ENCODE measurements around the gene DNMBP.

The DNMBP gene, protein sequence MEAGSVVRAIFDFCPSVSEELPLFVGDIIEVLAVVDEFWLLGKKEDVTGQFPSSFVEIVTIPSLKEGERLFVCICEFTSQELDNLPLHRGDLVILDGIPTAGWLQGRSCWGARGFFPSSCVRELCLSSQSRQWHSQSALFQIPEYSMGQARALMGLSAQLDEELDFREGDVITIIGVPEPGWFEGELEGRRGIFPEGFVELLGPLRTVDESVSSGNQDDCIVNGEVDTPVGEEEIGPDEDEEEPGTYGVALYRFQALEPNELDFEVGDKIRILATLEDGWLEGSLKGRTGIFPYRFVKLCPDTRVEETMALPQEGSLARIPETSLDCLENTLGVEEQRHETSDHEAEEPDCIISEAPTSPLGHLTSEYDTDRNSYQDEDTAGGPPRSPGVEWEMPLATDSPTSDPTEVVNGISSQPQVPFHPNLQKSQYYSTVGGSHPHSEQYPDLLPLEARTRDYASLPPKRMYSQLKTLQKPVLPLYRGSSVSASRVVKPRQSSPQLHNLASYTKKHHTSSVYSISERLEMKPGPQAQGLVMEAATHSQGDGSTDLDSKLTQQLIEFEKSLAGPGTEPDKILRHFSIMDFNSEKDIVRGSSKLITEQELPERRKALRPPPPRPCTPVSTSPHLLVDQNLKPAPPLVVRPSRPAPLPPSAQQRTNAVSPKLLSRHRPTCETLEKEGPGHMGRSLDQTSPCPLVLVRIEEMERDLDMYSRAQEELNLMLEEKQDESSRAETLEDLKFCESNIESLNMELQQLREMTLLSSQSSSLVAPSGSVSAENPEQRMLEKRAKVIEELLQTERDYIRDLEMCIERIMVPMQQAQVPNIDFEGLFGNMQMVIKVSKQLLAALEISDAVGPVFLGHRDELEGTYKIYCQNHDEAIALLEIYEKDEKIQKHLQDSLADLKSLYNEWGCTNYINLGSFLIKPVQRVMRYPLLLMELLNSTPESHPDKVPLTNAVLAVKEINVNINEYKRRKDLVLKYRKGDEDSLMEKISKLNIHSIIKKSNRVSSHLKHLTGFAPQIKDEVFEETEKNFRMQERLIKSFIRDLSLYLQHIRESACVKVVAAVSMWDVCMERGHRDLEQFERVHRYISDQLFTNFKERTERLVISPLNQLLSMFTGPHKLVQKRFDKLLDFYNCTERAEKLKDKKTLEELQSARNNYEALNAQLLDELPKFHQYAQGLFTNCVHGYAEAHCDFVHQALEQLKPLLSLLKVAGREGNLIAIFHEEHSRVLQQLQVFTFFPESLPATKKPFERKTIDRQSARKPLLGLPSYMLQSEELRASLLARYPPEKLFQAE (N-terminal part only)

DNA sequence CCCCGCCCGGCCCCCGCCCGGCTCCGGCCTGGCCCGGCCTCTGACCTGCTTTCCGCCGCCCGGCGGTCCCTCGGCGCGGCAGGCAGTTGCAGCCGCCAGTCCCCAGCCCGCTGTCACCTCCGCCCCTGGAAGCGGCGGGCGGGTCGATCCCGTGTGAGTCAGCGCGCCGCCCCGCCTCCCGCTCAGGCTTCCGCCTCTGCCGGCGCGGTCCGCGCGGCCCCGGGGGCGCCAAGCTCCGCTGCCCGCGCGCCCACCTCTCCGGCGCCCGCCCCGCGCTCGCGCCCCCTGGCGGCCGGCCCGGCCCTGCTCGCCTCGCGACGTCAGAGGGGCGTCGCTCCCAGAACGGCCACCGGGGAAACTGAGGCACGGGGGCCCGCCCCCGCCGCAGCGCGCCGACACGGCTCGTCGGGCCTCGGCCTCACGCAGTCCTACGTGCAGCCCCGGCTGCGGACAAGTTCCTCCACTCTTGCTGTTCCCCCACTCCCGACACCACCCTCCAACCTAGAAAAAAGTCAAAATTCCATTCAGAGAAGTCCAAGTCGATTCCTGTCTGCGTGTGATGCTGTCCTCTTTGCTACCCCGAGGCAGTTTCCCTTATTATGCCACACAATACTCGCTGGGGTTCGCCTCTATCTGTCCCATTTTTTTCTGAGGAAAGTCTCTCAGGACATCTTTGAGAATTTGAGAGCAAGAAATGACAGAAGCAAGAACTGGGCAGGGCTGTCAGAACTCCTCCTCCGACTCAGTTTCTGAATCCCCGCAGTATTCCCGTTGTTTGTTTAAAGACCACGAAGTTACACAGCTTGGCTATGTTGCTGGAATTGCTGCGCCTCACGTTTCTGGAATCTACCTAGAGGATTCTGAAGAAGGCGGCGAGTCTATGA, at the start of gene DNMBP:
Gene DNMBP, minus strand, starts transcription at position 155 of the 884 bp plus-strand sequence. CDS start 37,823 bp downstream, outside the sequence.
- in situ Hi-C loops (cut with HindIII; ENCODE audit: low pct_unique_long_range_greater_than_20kb, low sequenced_read_pairs) = no loop called here
- TF ChIP-seq JUND (IDR thresholded peaks at IDR 0.05; ENCODE audit: low read depth) = no peak
- peak; percentile 77 to 92 for DNase-seq (ENCODE audit: low read depth in 1 of 2, low spot score in 1 of 2)

DNA sequence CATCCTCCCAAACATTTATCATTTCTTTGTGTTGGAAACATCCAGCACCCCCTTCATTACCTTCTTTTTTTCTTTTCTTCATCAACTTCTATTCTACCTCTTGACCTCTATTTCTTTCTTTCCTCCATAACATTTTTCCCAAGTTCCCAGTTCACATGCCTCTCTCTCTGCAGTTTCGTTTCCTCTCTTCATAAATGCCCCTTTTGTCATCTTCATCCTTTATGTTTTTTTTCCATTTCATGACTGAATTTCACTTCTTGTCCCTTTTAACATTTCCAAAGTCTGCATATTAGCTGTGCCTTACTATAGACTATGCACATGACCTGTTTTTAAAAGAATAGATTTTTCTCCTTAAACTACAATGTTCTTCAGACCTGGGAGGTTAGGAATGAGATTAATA, 48.2 kb upstream of the DNMBP start:
- no peak for DNase-seq (ENCODE audit: low read depth in 1 of 2, low spot score in 1 of 2)
- TF ChIP-seq JUND (IDR thresholded peaks at IDR 0.05; ENCODE audit: low read depth) = no peak
- in situ Hi-C loops (cut with HindIII; ENCODE audit: low pct_unique_long_range_greater_than_20kb, low sequenced_read_pairs) = no loop called here

DNA sequence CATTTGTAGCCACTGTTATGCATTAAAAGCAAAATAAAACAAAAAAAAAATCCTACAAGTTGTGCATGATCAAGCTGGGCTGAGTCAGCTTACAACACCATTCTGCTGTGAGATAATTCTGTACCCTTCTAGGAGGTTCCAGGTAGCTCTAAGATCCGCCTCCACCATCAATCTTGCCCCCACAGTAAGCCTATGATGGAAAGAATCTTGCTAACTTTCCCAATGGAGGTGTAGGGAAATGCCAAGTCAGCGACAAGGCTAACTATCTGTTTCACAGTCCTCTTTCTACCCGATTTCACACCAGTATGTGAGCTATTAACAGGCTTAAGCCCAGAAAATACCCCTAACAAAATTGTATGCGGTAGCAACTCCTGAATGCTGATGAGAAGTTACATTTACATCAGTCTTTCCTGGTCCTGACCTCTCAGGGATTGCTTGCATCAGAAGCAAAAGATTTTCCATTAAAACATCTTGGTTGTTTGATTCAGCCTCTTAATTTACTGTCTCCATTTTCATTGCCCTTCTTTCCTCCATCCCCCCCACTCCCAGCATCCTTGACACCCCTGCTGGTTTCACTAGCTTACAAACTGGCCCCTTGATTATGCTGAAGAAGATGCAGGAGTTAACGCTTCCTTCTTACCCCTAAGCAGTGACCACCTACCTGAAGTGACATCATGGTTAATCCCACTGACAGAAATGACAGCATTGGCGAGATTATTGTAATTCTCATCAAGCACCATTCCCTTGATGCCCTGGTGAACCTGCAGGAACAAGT, 44.1 kb upstream of the DNMBP start:
- in situ Hi-C loops (cut with HindIII; ENCODE audit: low pct_unique_long_range_greater_than_20kb, low sequenced_read_pairs) = no loop called here
- no peak for DNase-seq (ENCODE audit: low read depth in 1 of 2, low spot score in 1 of 2)
- no peak for TF ChIP-seq JUND (IDR thresholded peaks at IDR 0.05; ENCODE audit: low read depth)

DNA sequence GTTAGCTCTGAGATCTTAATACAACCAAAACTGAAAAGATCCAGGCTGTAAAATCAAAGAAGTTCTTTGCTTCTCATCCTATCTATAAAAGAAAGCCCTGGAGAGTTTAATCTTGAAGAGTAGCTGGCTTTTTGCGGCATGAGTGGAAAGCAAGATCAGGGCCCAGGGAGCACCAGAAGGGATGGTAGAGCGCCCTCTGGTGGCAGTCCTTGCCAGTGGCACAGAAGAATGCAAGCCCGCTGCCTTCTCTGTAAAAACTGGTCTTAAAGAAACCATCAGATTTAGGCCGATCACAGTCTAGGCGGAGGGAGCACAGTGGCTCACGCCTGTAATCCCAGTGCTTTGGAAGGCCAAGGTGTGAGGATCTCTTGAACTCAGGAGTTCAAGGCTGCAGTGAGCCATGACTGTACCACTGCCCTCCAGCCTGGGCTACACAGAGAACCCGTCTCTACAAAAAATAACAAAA, 36.3 kb upstream of the DNMBP start:
- TF ChIP-seq JUND (IDR thresholded peaks at IDR 0.05; ENCODE audit: low read depth) = no peak
- DNase-seq (ENCODE audit: low read depth in 1 of 2, low spot score in 1 of 2) = peak; percentile 69 to 88
- in situ Hi-C loops (cut with HindIII; ENCODE audit: low pct_unique_long_range_greater_than_20kb, low sequenced_read_pairs) = no loop called here

DNA sequence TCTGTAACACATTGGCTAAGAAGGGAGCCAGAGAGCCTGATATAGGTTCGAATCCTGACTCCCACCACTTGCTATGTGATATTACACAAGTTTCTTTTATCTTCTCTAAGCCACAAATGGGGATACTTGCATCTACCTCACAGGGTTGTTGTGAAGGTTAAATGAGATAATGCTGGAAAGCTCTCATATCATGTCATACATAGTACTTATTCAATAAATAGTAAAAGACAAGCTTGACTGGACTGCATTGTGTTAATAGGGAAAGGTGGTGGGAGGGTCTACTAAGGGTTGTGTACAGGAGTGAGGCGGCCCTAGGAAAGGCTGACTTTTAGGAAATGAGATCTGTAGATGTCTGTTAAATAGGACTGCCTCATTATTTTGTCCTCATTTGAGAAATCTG, 35.8 kb upstream of the DNMBP start:
- no peak for TF ChIP-seq JUND (IDR thresholded peaks at IDR 0.05; ENCODE audit: low read depth)
- no peak for DNase-seq (ENCODE audit: low read depth in 1 of 2, low spot score in 1 of 2)
- in situ Hi-C loops (cut with HindIII; ENCODE audit: low pct_unique_long_range_greater_than_20kb, low sequenced_read_pairs) = no loop called here

DNA sequence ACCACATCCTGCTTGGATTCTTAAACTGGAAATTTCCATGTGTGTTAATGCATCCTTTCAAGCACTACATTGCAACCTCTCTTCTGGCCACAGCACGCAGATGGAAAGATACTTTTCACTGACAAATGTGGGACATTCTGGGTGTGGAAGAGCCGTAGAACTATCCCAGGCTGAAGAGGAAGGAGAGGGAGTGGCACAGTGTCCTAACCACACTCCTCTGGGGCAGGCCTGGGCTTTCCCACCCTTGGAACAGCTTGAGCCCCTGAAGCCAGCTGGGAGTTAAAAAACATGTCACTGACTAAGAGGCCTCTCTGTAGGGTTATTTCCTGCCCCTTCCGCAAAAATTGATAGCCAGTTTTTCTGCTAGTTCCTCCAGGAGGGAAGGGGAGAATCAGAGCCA, 34.0 kb upstream of the DNMBP start:
- TF ChIP-seq JUND (IDR thresholded peaks at IDR 0.05; ENCODE audit: low read depth) = no peak
- DNase-seq (ENCODE audit: low read depth in 1 of 2, low spot score in 1 of 2) = peak in 1 of 2 experiments; percentile 33
- in situ Hi-C loops (cut with HindIII; ENCODE audit: low pct_unique_long_range_greater_than_20kb, low sequenced_read_pairs) = no loop called here

DNA sequence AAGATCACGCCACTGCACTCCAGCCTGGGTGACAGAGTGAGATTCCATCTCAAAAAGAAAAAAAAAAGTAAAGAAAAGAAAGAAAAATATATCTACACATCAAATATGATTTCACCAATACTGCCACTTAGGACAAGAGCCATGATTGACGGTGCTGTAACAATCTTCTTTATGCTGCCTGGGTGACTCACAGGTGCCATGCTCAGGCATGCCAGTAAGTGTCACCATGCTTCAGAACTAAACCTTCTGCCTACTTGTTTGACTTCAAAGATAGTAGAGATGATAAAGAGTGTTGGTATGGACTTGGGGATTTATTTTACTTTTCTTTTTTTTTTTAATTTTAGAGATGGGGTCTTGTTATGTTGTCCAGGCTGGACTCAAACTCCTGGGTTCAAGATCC, 33.6 kb upstream of the DNMBP start:
- in situ Hi-C loops (cut with HindIII; ENCODE audit: low pct_unique_long_range_greater_than_20kb, low sequenced_read_pairs) = no loop called here
- TF ChIP-seq JUND (IDR thresholded peaks at IDR 0.05; ENCODE audit: low read depth) = no peak
- peak in 1 of 2 experiments; percentile 69 for DNase-seq (ENCODE audit: low read depth in 1 of 2, low spot score in 1 of 2)

DNA sequence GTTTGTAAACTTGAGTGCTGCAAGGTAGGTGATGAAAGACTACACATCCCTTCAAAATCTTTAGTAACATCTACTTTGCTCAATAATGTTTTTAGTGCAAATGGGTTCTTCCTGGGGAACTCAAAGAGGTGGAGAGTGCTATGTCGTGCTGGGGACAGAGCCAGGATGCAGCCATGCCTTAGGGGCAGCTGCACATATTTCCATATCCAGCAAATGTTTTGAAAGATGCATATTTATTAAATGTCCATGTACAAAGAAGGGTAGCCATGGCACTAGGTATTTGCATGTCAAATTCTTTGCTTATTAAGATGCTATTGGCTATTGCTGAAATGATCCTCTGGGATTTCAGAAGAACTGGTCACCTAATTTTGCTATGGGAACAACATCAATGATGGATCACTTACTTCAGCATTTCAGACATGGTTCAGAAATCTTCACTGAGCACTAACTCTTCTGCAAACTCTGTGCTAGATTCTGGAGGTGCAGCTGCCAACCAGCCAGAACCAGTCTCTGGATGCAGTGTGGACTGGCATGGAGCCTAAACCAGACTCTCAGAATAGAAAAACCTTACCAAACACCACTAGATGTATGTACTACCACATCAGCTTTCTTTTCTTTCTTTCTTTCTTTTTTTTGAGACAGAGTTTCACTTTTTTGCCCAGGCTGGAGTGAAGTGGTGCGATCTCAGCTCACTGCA, 31.7 kb upstream of the DNMBP start:
- in situ Hi-C loops (cut with HindIII; ENCODE audit: low pct_unique_long_range_greater_than_20kb, low sequenced_read_pairs) = no loop called here

DNA sequence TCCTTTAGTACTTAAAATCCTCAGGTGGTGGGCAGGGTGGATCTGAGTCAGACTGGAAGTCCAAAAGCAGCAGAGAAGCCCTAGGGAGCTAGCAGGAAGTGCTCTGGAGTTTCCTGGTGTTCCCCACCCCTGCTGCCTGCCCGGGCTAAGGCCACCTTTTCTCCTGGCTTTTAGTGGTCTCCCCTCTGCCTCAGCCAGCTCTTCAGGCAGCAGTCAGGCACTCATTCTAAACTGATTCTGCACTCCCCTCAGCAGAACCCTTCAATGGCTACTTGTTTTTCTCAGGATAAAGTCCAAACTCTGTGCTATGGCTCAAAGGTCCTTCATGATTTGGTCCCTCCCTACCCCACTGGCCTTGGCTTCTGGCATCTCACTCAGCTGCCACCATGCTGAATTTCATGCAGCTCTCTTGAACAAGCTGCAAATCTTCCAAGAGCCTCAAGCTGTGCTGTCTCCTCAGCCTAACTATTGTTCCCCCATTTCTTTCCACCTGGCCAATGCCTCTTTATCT, 28.9 kb upstream of the DNMBP start:
- no peak for TF ChIP-seq JUND (IDR thresholded peaks at IDR 0.05; ENCODE audit: low read depth)
- no peak for DNase-seq (ENCODE audit: low read depth in 1 of 2, low spot score in 1 of 2)
- in situ Hi-C loops (cut with HindIII; ENCODE audit: low pct_unique_long_range_greater_than_20kb, low sequenced_read_pairs) = no loop called here

More for the DNA sequence above, 31.7 kb upstream of the DNMBP start:
- TF ChIP-seq JUND (IDR thresholded peaks at IDR 0.05; ENCODE audit: low read depth) = no peak
- DNase-seq (ENCODE audit: low read depth in 1 of 2, low spot score in 1 of 2) = no peak

DNA sequence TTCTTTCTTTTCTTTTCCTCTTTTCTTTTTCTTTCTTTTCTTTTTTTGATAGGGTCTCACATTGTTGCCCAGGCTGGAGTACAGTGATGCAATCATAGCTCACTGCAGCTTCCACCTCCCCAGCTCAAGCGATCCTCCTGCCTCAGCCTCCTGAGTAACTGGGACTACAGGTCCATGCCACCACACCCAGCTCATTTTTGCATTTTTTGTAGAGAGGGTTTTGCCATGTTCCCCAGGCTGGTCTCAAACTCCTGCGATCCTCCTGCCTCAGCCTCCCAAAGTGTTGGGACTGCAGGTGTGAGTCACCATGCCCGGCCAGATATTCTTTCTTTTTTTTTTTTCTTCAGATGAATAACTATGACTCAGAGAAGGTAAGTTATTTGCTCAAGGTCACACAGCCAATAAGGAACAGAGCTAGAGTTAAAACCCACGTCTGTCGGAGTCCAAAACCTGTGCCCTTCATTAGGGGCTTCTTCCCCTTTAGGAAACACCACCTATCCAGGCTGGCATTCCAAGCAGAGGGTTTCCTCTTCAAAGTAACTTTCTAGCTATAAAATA, 28.1 kb upstream of the DNMBP start:
- no peak for TF ChIP-seq JUND (IDR thresholded peaks at IDR 0.05; ENCODE audit: low read depth)
- DNase-seq (ENCODE audit: low read depth in 1 of 2, low spot score in 1 of 2) = no peak
- in situ Hi-C loops (cut with HindIII; ENCODE audit: low pct_unique_long_range_greater_than_20kb, low sequenced_read_pairs) = no loop called here
